Coronary artery (tissue), 2 donors: ENCODE results near the gene WDR4.
"Not testable (repeated sequence)": the region's sequence is repeated elsewhere in the genome, so short reads cannot be mapped to it uniquely, and the experiment has no call there.

ENCODE experiments used
- DNase-seq: peaks from one replicate; pipeline ENCODE4 v3.0.0-alpha.2; 2017; ENCODE audit warnings: low spot score
- H3K27ac ChIP-seq, 2 donors: fragments of 200-600 bp; sonication (generic); one replicate each; pipeline ENCODE4 v1.5.1; 2016 to 2019
- H3K4me3 ChIP-seq: fragments of 200-600 bp; sonication (generic); 2 replicates; pipeline ENCODE4 v1.5.1; 2016; ENCODE audit warnings: mild to moderate bottlenecking, moderate library complexity
- CTCF ChIP-seq: fragments of 200-600 bp; sonication (generic); IDR thresholded peaks from one replicate; pipeline ENCODE4 v1.5.1; 2019; ENCODE audit warnings: antibody characterized with exemption

WDR4 gene

GRCh38 chr21:42900446-42900845 lies 21.1 kb upstream of the WDR4 start:
- no peak for TF ChIP-seq CTCF
- H3K27ac ChIP-seq = no peak overlapping the region
- no peak overlapping the region for H3K4me3 ChIP-seq
- DNase-seq = no peak

GRCh38 chr21:42892931-42893755 lies 13.8 kb upstream of the WDR4 start, which contains the start of gene NDUFV3:
Gene NDUFV3, plus strand, starts transcription at chr21:42893309. Its CDS starts 25 bp downstream, at chr21:42893334.
- peak within 1 kb of the TSS; percentile 93 for H3K4me3 ChIP-seq
- no peak for TF ChIP-seq CTCF

GRCh38 chr21:42892582-42892930 lies 13.2 kb upstream of the WDR4 start:
- DNase-seq = no peak
- H3K27ac ChIP-seq = peak overlapping the region; percentile 95 to 97
- peak overlapping the region; percentile 93 for H3K4me3 ChIP-seq
- TF ChIP-seq CTCF = no peak

More at GRCh38 chr21:42892931-42893755, 13.8 kb upstream of the WDR4 start, which contains the start of gene NDUFV3:
- DNase-seq = peak; percentile 99
- peak within 1 kb of the TSS; percentile 95 to 97 for H3K27ac ChIP-seq

GRCh38 chr21:42887326-42887725 lies 8.0 kb upstream of the WDR4 start:
- no peak for TF ChIP-seq CTCF
- no peak for DNase-seq
- no peak overlapping the region for H3K27ac ChIP-seq
- H3K4me3 ChIP-seq = no peak overlapping the region

- no peak for TF ChIP-seq CTCF
- Histone ChIP-seq H3K27ac (no peak overlapping the region), H3K4me3 (no peak overlapping the region)
- DNase-seq = no peak
Measured at GRCh38 chr21:42883921-42884320, 4.6 kb upstream of the WDR4 start.

GRCh38 chr21:42880352-42880751 lies 1.0 kb upstream of the WDR4 start:
- no peak for TF ChIP-seq CTCF
- DNase-seq = no peak
- Histone ChIP-seq H3K4me3 (peak overlapping the region; percentile 98), H3K27ac (no peak overlapping the region)

- Histone ChIP-seq H3K4me3 (peak overlapping the region; percentile 98), H3K27ac (peak overlapping the region; percentile 63 to 88)
- no peak for DNase-seq
- TF ChIP-seq CTCF = no peak
Measured at GRCh38 chr21:42878678-42878992, 704 bp downstream of the WDR4 start.

- H3K4me3 ChIP-seq, H3K27ac ChIP-seq, DNase-seq: not testable (repeated sequence)
Measured at GRCh38 chr21:42875811-42876210, 3.5 kb downstream of the WDR4 start.
